Urothelium cell line (cell line): ENCODE measurements around the gene STX8.

Experiments used
- DNase-seq: peaks from one replicate; pipeline ENCODE4 v3.0.0; 2011; ENCODE audit warnings: low spot score, mixed read lengths
- FAIRE-seq: peaks from 2 replicates; lab custom pipeline; 2011; peaks lifted over from hg19 to GRCh38; lab: Jason Lieb, UNC

STX8 gene

GRCh38 chr17:9232591-9233270, 342.9 kb downstream of the STX8 start:
- DNase-seq (no peak), FAIRE-seq (no peak)

GRCh38 chr17:9232155-9232475, 343.5 kb downstream of the STX8 start:
- FAIRE-seq (no peak), DNase-seq (no peak)

- no peak for FAIRE-seq
Measured at GRCh38 chr17:9231449-9232154, 344.0 kb downstream of the STX8 start.

GRCh38 chr17:9230861-9231260, 344.8 kb downstream of the STX8 start:
- FAIRE-seq (no peak), DNase-seq (no peak)

More at GRCh38 chr17:9231449-9232154, 344.0 kb downstream of the STX8 start:
- DNase-seq, result no peak

GRCh38 chr17:9230346-9230745, 345.3 kb downstream of the STX8 start:
- no peak for DNase-seq
- FAIRE-seq, result no peak

- DNase-seq (no peak), FAIRE-seq (no peak)
Measured at GRCh38 chr17:9229826-9230201, 345.8 kb downstream of the STX8 start.

- FAIRE-seq, result no peak
Measured at GRCh38 chr17:9229160-9229825, 346.3 kb downstream of the STX8 start.

GRCh38 chr17:9228408-9229159, 347.0 kb downstream of the STX8 start:
- FAIRE-seq, result peak; percentile 37
- peak; percentile 37 for DNase-seq

More at GRCh38 chr17:9229160-9229825, 346.3 kb downstream of the STX8 start:
- no peak for DNase-seq

- no peak for DNase-seq
- FAIRE-seq, result no peak
Measured at GRCh38 chr17:9227819-9228407, 347.7 kb downstream of the STX8 start.

GRCh38 chr17:9226794-9227135, 348.9 kb downstream of the STX8 start:
- no peak for FAIRE-seq
- DNase-seq, result no peak

GRCh38 chr17:9226130-9226793, 349.4 kb downstream of the STX8 start:
- DNase-seq, result no peak
- no peak for FAIRE-seq

- DNase-seq, result no peak
- FAIRE-seq, result no peak
Measured at GRCh38 chr17:9225305-9226101, 350.1 kb downstream of the STX8 start.

- no peak for DNase-seq
- FAIRE-seq, result no peak
Measured at GRCh38 chr17:9224485-9224884, 351.1 kb downstream of the STX8 start.

- DNase-seq, result no peak
- FAIRE-seq, result no peak
Measured at GRCh38 chr17:9223531-9223930, 352.1 kb downstream of the STX8 start.

- FAIRE-seq (no peak), DNase-seq (no peak)
Measured at GRCh38 chr17:9221922-9222180, 353.8 kb downstream of the STX8 start.

GRCh38 chr17:9221147-9221921, 354.3 kb downstream of the STX8 start:
- FAIRE-seq (no peak), DNase-seq (no peak)

GRCh38 chr17:9220398-9221146, 355.0 kb downstream of the STX8 start:
- no peak for DNase-seq
- FAIRE-seq, result no peak

- FAIRE-seq, result no peak
- DNase-seq, result no peak
Measured at GRCh38 chr17:9219631-9220397, 355.8 kb downstream of the STX8 start.
